ENCODE measurements around the gene RETN. TPM values are rescaled to one million over a fixed set of nuclear protein-coding genes. Genes with fewer than 3 reads are reported as not detected.

The RETN gene
- total RNA-seq, 2 experiments from 2014 or later = not detected

- peak; percentile 25 for DNase-seq (ENCODE audit: low spot score)
- Histone ChIP-seq H3K4me3 (ENCODE audit: low read depth, low read length, poor library complexity, severe bottlenecking) (no peak overlapping the region), H4K20me1 (ENCODE audit: insufficient read depth, low read length) (no peaks in the 10 kb centered on the region), H3K79me2 (ENCODE audit: insufficient read depth, low read depth, low read length) (no peaks in the 10 kb centered on the region), H3K9me3 (ENCODE audit: low read length) (no peaks in the 10 kb centered on the region), H3K4me1 (ENCODE audit: insufficient read depth, low read length, poor library complexity, severe bottlenecking) (peaks cover 66% of the 10 kb centered on the region), H3K4me2 (ENCODE audit: low read length) (no peak overlapping the region), H2AFZ (ENCODE audit: low read length) (no peak overlapping the region), H3K9me2 (ENCODE audit: insufficient read depth, low read length) (no peaks in the 10 kb centered on the region), H3K36me3 (ENCODE audit: insufficient read depth, low read length) (no peaks in the 10 kb centered on the region), H3K27ac (ENCODE audit: low read depth, low read length, poor library complexity, severe bottlenecking) (no peak overlapping the region)
- ChIA-PET POLR2A (interaction anchor here (1.0 kb wide), 1 partner anchor 8 kb away, joined by 3 read pairs; no protein-coding TSS in a partner anchor), CTCF (ENCODE audit: unreplicated experiment) (interaction anchor here (0.5 kb wide), 1 partner anchor 212 kb away, joined by 4 read pairs; no protein-coding TSS in a partner anchor)
- intact Hi-C loops (cut with micrococcal nuclease; ENCODE audit: unreplicated experiment) = no loop called here
- BruUV-seq (replicated peaks) = no TSS peak
- TF ChIP-seq CTCF (conservative IDR thresholded peaks at IDR 0.05; ENCODE audit: low read length) (no peak), EZH2phosphoT487 (IDR thresholded peaks at IDR 0.05; ENCODE audit: borderline replicate concordance, low read depth, low read length) (no peak)
These were observed 38.2 kb downstream of the RETN start for GRCh38 chr19:7706955-7707456.

GRCh38 chr19:7709932-7710460, 41.1 kb downstream of the RETN start:
- H4K20me1 ChIP-seq (ENCODE audit: insufficient read depth, low read length) = no peaks in the 10 kb centered on the region
- POLR2A ChIA-PET = no interaction called here
- H3K4me3 ChIP-seq (ENCODE audit: low read depth, low read length, poor library complexity, severe bottlenecking) = no peak overlapping the region
- intact Hi-C loops (cut with micrococcal nuclease; ENCODE audit: unreplicated experiment) = no loop called here
- no peaks in the 10 kb centered on the region for H3K9me2 ChIP-seq (ENCODE audit: insufficient read depth, low read length)
- H3K79me2 ChIP-seq (ENCODE audit: insufficient read depth, low read depth, low read length) = no peaks in the 10 kb centered on the region
- no peak overlapping the region for H3K27ac ChIP-seq (ENCODE audit: low read depth, low read length, poor library complexity, severe bottlenecking)
- no peaks in the 10 kb centered on the region for H3K9me3 ChIP-seq (ENCODE audit: low read length)
- TF ChIP-seq EZH2phosphoT487 (IDR thresholded peaks at IDR 0.05; ENCODE audit: borderline replicate concordance, low read depth, low read length) (no peak), CTCF (conservative IDR thresholded peaks at IDR 0.05; ENCODE audit: low read length) (no peak)
- H3K36me3 ChIP-seq (ENCODE audit: insufficient read depth, low read length) = no peaks in the 10 kb centered on the region
- no peak overlapping the region for H2AFZ ChIP-seq (ENCODE audit: low read length)
- H3K4me1 ChIP-seq (ENCODE audit: insufficient read depth, low read length, poor library complexity, severe bottlenecking) = peaks cover 45% of the 10 kb centered on the region
- CTCF ChIA-PET (ENCODE audit: unreplicated experiment) = no interaction called here
- no TSS peak for BruUV-seq (replicated peaks)
- no peak for DNase-seq (ENCODE audit: low spot score)
- no peak overlapping the region for H3K4me2 ChIP-seq (ENCODE audit: low read length)

GRCh38 chr19:7710616-7711015, 41.8 kb downstream of the RETN start:
- no peak for DNase-seq (ENCODE audit: low spot score)
- Histone ChIP-seq H3K4me2 (ENCODE audit: low read length) (no peak overlapping the region), H3K4me3 (ENCODE audit: low read depth, low read length, poor library complexity, severe bottlenecking) (no peak overlapping the region), H2AFZ (ENCODE audit: low read length) (no peak overlapping the region), H3K36me3 (ENCODE audit: insufficient read depth, low read length) (no peaks in the 10 kb centered on the region), H3K4me1 (ENCODE audit: insufficient read depth, low read length, poor library complexity, severe bottlenecking) (peaks cover 39% of the 10 kb centered on the region), H3K79me2 (ENCODE audit: insufficient read depth, low read depth, low read length) (no peaks in the 10 kb centered on the region), H3K9me3 (ENCODE audit: low read length) (no peaks in the 10 kb centered on the region), H3K27ac (ENCODE audit: low read depth, low read length, poor library complexity, severe bottlenecking) (no peak overlapping the region), H4K20me1 (ENCODE audit: insufficient read depth, low read length) (no peaks in the 10 kb centered on the region), H3K9me2 (ENCODE audit: insufficient read depth, low read length) (no peaks in the 10 kb centered on the region)
- intact Hi-C loops (cut with micrococcal nuclease; ENCODE audit: unreplicated experiment) = no loop called here
- ChIA-PET POLR2A (no interaction called here), CTCF (ENCODE audit: unreplicated experiment) (no interaction called here)
- BruUV-seq (replicated peaks) = no TSS peak
- no peak for TF ChIP-seq EZH2phosphoT487 (IDR thresholded peaks at IDR 0.05; ENCODE audit: borderline replicate concordance, low read depth, low read length)
- no peak for TF ChIP-seq CTCF (conservative IDR thresholded peaks at IDR 0.05; ENCODE audit: low read length)

Data from OCI-LY7 (cell line).